SU-DHL-6 (cell line): ENCODE data around the gene CEP128.

Source experiments
- CTCF ChIP-seq: fragments of 200-600 bp; sonication (generic); IDR thresholded peaks from one replicate; pipeline ENCODE4 v1.5.1; 2017; ENCODE audit warnings: antibody characterized with exemption, mild to moderate bottlenecking, low read length, moderate library complexity; ENCODE audit not compliant: insufficient read depth, poor library complexity, severe bottlenecking
- EZH2phosphoT487 ChIP-seq: fragments of 200-600 bp; sonication (generic), shearing (Covaris generic); conservative IDR thresholded peaks from 2 replicates; pipeline ENCODE4 v1.6.1; 2018; ENCODE audit warnings: mild to moderate bottlenecking, antibody characterized with exemption, low read length, moderate library complexity, mixed read lengths

- TF ChIP-seq CTCF (no peak), EZH2phosphoT487 (no peak)
Observed at GRCh38 chr14:80507292-80507869, 434.2 kb downstream of the CEP128 start.
